IMR-90 (cell line): ENCODE results near the gene PPP1R12C.

Experiments
- BHLHE40 ChIP-seq: fragments of 150-350 bp; IDR thresholded peaks from 2 replicates; pipeline ENCODE4 v1.6.1; 2016; ENCODE audit warnings: mild to moderate bottlenecking, low read depth, low read length
- CHD1 ChIP-seq: IDR thresholded peaks from 2 replicates; pipeline ENCODE4 v1.6.1; 2012; ENCODE audit warnings: low read depth, low read length, improper control_type of control experiment
- CTCF ChIP-seq: conservative IDR thresholded peaks from 2 replicates; pipeline ENCODE4 v1.5.1; 2012; ENCODE audit warnings: mild to moderate bottlenecking, low read depth, low read length, improper control_type of control experiment
- ELK1 ChIP-seq: fragments of 150-350 bp; IDR thresholded peaks from 2 replicates; pipeline ENCODE4 v1.6.1; 2016; ENCODE audit warnings: low read depth, mild to moderate bottlenecking, low read length, moderate library complexity, borderline replicate concordance
- MXI1 ChIP-seq: IDR thresholded peaks from 2 replicates; pipeline ENCODE4 v1.6.1; 2012; ENCODE audit warnings: low read depth, mild to moderate bottlenecking, low read length, moderate library complexity, borderline replicate concordance
- POLR2A ChIP-seq: IDR thresholded peaks from 2 replicates; pipeline ENCODE4 v1.6.1; 2012; ENCODE audit warnings: mild to moderate bottlenecking, low read depth, low read length
- RAD21 ChIP-seq: IDR thresholded peaks from 2 replicates; pipeline ENCODE4 v1.6.1; 2012; ENCODE audit warnings: low read length, improper control_type of control experiment
- RCOR1 ChIP-seq: IDR thresholded peaks from 2 replicates; pipeline ENCODE4 v1.6.1; 2012; ENCODE audit warnings: mild to moderate bottlenecking, low read length, improper control_type of control experiment; ENCODE audit not compliant: insufficient replicate concordance
- RFX5 ChIP-seq: IDR thresholded peaks from 2 replicates; pipeline ENCODE4 v1.8.0; 2012; ENCODE audit warnings: low read depth, mild to moderate bottlenecking, low read length, moderate library complexity
- SMC3 ChIP-seq: fragments of 150-350 bp; IDR thresholded peaks from 2 replicates; pipeline ENCODE4 v1.6.1; 2016; ENCODE audit warnings: low read depth, mild to moderate bottlenecking, antibody characterized with exemption, low read length, moderate library complexity
- TF ChIP-seq, protein P1 (sequence below): fragments of 150-350 bp; IDR thresholded peaks from 2 replicates; pipeline ENCODE4 v1.6.1; 2017; ENCODE audit warnings: mild to moderate bottlenecking, antibody characterized with exemption, low read length, low read depth

- no peak for TF ChIP-seq CTCF
- TF ChIP-seq POLR2A, result no peak
- no peak for TF ChIP-seq MXI1
- TF ChIP-seq, protein P1, sequence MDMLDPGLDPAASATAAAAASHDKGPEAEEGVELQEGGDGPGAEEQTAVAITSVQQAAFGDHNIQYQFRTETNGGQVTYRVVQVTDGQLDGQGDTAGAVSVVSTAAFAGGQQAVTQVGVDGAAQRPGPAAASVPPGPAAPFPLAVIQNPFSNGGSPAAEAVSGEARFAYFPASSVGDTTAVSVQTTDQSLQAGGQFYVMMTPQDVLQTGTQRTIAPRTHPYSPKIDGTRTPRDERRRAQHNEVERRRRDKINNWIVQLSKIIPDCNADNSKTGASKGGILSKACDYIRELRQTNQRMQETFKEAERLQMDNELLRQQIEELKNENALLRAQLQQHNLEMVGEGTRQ, result no peak
- TF ChIP-seq RCOR1, result peak; percentile 90
- TF ChIP-seq ELK1, result no peak
- no peak for TF ChIP-seq RAD21
- TF ChIP-seq SMC3, result no peak
- no peak for TF ChIP-seq RFX5
- no peak for TF ChIP-seq BHLHE40
- no peak for TF ChIP-seq CHD1
Measured at GRCh38 chr19:55062735-55063491, 54.5 kb downstream of the PPP1R12C start, which contains the start of gene RDH13.
